Activated T-cell treated with anti-CD3 and anti-CD28 coated beads for 4 hours (primary cell): ENCODE data around the gene MUSTN1.

Source experiments
- DNase-seq: peaks from one replicate; pipeline ENCODE4 v3.0.0-alpha.2; 2020

Gene MUSTN1

DNA sequence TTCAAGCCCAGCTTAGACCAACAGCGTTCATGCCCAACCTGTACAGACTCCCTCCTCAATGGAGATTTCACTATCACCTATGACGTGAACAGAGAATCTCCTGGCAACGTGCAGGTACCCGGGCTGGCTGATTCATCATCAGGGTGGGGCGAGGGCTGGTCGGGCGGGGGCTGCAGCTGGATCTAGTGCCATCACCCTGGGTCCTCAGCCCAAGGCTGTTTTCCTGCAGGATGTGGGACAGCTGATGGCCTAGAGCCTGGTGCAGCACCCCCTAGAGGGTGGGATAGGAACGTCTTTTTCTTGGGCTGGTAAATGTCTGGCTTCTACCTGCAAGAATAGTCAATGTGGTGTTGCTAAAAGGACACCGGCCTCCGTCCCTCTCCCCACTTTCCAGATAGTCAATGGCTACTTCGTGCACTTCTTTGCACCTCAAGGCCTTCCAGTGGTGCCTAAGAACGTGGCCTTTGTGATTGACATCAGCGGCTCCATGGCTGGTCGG, 35.8 kb downstream of the MUSTN1 start:
- DNase-seq: no peak

DNA sequence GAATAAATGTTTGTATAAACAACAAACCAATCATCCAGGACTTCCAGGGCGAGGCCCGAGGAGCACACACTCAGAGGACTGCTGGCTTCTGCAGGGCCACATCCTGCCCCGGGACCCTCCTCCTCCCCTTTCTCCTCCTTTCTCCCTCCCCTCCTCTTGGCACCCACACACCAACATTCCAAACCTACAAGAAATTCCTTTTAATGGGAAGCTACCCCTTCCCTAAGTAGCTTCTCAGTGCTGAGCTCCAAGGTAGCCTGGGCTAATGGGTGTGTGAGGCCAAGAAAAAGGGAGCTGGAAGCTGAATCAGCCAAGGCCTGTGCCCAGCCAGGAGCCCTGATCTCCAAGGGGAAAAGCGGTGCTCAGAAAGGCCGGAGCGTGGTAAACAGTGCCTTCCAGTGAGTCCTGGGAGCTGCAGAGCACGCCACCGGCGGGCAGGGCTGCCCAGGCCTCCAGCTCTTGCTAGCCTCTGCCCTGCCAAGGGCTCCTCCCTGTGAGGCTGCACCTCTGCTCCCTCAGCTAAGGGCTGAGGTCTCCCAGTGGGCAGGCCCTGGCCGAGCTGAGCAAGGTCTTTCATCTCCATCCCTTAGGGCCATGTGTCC, 36.3 kb downstream of the MUSTN1 start:
- DNase-seq: no peak

DNA sequence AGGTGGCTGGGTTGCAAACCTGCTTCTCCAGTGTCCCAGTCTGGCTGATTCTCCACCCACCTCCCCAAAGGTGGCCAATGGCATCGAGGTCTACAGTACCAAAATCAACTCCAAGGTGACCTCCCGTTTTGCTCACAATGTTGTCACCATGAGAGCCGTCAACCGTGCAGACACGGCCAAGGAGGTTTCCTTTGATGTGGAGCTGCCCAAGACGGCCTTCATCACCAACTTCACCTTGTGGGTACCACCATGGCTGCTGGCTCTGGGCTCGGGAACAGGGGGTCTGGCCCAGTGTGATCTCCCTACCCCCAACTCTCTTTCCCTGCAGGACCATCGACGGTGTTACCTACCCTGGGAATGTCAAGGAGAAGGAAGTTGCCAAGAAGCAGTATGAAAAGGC, 38.4 kb downstream of the MUSTN1 start:
- DNase-seq: no peak

DNA sequence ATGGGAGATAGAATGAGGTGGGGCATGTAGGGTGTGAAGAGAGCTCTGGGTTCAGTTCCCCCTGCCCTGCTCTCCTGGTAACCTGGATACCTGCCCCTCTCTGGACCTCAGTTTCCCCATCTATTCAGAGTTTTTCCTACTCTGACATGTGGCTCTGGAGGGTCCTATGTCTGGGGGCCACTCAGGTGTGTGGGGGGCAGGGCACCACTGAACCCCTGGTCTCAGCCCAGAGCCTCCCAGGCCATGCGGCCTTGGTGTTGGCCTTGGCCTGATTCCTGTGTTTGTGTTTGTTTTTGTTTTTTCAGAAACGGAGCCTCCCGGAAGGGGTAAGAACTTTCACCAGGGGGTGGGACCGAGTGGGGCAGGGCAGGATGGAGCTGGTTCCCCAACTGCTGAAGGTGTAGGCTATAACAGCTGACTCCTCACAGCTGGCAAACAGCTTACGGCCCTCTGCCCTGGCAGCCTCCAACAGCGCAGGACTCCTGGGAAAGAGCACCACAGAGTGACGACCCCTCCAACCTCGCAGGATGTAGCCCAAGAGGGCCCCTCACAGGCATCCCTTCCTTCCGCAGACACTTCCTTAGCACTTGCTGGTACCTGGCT, 39.4 kb downstream of the MUSTN1 start:
- no peak for DNase-seq

DNA sequence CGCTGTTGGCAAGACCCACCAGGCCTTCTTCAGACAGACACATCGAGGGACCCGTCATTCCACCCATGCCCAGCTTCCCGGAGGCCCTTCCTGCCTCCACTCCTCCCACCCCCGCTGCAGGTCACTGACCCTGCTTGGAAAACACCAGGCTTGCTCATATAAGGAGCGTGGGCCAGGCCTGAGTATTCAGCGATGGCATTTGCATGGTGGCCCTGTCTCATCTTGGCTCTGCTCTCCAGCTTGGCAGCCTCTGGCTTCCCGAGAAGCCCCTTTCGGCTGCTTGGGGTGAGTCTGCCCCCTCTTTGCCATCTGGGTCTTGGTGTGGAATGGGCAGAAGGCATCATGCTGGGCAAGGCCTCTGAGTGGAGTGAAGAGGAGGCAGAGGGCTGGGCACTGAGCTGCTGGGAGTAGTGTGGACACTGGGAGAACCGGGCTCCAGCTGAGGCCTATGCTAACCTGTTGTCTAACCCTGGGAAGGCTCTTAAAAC, 40.2 kb downstream of the MUSTN1 start, which contains the start of gene ITIH3:
Gene ITIH3, plus strand, starts transcription at position 185 of the 488 bp plus-strand sequence. Its CDS starts 8 bp downstream, at position 193.
- DNase-seq: no peak

DNA sequence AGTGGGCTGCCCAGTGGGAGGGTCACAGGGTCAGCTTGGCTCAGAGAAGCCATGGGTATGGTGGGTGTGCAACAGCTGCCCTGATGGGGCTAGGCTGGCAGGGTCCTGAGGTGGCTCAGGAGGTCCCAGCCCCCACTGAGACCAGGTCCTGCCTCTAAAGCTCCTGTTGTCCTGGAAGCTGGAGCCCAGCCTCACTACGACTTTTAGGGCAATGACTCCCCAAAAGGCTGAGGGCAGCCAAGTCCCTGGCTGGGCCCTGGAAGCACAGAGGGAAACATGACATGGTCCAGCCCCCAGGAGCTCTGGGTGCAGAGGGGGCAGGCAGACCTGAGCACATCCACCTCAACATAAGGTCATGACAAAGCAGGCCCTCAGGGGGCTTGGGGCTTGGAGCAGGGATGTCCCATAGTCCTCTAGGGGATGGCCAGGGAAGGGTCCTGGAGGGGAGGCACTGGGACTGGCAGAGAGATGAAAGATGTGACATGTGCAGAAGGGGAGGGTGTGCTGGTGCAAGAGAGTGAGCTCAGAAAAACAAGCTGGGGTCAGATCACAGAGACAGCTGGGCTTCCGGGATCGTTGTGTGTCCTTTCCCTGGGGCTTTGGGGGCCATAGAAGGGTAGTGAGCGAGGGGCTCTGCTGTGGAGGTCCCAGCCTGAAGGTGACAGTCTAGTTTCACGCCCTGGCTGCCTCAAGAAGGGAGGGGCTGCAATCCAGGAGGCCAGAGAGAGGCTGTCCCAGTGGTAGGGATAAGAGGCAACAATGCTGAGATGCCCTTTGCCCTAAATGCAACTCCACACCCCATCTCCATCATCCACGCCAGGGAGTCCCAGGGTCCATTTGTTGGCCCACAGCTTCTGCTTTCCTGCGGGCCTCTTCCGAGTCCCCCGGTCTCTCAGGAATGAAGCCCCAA, 40.9 kb downstream of the MUSTN1 start:
- DNase-seq: no peak

DNA sequence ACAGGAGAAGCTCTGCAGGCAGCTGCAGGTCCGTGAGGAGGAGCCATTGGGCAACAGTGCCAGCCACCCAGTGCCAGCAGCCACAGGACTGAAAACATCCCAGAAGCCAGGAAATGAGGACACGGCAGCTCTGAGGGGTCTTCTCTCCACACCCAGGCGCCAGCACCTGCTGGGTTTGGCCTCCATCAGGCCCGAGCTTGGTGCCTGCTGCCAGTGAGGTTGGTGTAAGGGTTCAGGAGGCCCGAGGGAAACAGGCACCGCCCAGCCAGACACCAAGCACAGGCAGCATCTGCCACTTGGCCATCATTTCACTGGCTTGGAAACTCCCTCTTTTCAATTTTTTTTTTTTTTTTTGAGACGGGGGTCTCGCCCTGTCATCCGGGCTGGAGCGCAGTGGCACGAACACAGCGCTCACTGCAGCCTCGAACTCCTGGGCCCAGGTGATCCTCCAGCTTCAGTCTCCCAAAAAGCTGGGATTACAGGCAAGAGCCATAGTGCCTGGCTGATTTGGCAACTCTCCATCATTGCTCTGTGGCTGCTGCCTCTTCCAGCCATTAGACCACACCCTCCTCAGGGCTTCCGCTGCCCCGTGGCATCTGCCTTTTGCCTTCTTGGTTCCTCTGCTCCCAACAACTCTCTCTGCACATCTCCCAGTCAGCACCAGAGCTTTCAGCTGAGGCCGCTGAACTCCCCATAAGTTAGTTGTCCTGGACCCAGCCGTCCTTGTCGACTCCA, 41.7 kb downstream of the MUSTN1 start:
- DNase-seq: no peak

DNA sequence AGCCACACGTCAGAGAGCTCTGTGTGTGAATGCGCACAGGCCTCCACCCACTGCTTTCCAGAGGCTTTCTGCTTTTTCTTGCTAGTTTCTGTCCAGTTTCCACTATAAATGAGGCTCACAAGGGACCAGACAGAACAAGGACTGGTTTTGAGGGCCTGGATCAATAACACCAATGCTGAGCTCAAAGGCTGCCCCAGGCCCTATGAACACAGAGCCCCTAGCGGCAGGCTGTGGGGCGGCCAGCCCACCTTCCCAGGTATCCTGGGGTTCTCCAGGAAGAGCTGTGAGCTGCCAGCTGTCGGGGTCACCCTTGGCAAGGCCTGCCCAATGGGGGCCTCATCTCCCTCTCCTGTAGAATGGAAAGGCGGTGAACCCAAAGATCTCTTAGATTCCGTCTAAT, 42.4 kb downstream of the MUSTN1 start:
- DNase-seq: no peak

DNA sequence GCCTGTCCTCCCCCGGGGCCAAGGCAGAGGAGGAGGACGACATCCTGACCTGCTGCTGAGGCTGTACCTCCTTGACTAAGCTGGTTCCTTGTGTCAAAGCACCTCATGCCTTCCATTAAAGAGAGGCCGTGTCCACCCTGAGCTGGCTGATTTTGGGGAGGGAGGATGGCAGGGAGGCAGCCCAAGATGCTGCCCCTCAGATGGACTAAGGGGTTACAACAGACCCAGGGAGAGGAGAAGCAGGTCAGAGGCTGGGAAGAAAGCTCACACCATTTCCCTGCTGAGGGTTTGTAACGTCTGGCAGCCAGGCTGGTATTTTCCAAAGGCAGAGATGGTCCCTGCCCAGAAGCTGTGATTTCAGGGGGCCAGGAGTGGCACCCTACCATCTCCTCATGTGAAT, 42.9 kb downstream of the MUSTN1 start:
- no peak for DNase-seq

DNA sequence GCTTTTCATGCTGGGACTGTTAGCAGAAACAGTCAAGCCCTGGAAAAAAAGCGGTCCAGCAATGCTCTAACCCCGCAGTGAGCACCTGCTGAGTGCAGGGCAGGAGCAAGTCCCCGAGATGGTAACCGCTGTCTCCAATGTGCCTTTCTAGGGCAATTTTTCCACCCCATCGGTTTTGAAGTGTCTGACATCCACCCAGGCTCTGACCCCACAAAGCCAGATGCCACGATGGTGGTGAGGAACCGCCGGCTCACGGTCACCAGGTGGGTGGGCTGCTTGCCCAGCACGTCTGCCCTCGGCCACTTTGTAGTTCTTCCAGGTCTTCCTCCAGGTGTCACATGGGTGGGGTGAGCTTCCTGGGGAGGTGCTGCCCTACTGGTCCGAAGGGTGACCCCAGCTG, 43.5 kb downstream of the MUSTN1 start:
- DNase-seq: no peak

DNA sequence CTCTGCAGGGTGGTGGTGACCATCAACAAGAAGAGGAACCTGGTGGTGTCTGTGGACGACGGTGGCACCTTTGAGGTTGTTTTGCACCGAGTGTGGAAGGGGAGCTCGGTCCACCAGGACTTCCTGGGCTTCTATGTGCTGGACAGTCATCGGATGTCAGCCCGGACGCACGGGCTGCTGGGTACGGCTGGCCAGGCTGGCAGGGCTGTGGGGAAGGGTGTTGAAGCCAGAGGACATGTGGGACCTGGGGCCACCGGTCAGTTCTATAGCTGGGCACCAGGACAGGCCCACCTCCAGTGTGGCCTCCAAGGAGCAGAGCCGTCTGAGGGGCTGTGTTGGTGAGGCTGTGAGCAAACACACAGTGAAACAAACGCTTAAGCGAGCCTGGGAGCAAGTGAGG, 44.1 kb downstream of the MUSTN1 start:
- DNase-seq: no peak

DNA sequence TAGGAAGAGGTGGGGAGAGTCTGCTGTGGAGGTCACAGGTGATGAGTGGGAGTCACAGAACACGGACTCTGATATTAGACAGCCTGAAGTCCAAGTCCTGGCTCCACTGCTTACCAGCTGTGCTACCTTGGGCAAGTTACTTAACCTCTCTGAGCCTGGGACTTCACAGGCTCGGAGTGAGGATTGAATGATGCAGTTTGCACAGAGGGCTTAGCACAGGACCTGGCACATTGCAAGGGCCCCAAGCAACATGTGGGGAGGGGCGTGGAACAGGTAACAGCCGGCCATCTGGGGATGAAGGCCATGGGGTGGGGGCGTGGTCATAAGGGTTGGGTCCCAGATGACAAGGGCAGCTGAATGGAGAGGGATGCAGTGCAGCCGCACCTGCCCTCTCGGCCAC, 44.5 kb downstream of the MUSTN1 start:
- no peak for DNase-seq

DNA sequence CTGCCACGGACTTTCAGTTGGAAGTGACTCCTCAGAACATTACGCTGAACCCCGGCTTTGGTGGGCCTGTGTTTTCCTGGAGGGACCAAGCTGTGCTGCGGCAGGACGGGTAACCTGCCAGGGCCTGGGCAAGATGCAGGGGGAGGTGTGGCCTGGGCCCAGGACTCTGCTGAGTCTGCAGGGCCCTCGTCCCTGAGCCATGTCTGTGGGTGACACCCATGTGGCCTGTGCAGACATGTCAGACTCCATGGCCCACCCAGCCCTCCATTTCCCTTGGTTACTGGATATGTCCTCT, 45.1 kb downstream of the MUSTN1 start:
- DNase-seq: no peak

DNA sequence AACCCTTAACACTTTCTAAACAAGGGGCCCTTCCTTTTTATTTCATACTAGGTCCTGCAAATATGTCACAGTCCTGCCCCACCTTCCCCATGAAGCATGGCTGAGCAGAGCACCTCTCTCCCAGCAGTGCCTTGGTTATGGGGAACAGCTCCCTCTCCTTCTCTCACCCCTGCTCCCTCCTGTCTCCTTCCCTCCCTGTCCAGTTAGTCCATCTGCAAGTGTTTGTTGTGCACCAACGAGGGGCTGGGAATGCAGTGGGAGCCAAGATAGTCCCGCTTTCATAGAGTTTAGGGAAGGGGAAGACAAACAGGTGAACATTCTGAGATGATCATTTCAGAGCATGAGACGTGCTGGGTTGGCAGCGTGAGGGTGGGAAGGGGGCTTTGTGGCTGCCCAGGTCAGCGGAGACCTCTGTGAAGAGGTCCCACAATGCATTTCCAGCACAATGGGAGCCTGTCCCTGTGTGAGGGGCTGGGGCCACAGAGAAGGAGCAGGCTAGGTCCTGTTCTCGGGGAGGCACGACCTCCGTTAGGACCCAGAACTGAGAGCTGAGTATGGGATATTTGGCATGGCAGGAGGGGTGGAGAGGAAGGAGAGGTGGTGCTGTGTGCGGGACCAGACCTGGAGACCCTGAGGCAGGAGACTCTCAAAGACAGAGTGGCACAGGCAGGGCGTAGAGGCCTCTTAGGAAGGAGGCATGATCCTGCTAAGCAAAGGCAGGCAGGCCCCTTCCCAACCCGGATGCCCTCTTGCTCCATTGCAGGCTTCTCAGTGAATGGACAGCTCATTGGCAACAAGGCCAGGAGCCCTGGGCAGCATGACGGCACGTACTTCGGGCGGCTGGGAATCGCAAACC, 45.7 kb downstream of the MUSTN1 start:
- no peak for DNase-seq

DNA sequence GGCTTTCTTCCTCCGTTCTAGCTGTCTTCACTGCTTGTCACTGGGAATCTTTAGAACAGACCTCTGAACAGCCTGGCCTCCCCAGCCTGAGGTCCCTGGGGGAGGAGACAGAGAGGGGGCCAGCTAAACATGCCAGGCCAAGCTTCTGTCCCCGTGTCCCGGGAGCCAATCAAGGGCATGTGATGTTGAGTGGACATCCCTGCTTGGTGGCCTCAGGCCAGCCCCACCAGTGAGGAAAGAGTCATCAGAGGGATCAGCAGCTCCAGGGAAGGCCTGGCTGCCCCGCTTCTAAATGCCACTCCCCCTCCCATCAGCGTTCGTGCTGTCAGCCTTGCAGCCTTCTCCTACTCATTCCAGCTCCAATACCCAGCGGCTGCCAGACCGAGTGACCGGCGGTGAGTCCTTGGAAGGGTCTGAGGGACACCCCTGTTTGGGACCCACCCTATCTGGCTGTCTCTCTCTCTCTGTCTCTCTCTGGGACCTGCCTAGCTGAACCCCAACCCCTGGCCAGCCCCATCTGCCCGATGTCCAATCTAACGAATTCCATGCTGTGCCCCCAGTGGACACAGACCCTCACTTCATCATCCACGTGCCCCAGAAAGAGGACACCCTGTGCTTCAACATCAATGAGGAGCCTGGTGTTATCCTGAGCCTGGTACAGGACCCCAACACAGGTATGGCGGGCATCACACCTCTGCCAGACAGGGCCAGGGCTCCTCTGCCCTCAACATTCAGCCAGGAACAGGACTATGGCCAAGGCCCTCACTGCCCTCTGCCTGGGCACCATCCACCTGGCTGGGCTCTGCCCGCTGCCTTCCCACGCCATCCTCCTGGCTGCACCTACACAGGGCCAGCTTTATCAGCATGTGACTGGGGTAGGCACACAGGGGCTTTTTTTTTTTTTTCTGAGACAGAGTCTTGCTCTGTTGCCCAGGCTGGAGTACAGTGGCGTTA, 46.9 kb downstream of the MUSTN1 start:
- DNase-seq: no peak

DNA sequence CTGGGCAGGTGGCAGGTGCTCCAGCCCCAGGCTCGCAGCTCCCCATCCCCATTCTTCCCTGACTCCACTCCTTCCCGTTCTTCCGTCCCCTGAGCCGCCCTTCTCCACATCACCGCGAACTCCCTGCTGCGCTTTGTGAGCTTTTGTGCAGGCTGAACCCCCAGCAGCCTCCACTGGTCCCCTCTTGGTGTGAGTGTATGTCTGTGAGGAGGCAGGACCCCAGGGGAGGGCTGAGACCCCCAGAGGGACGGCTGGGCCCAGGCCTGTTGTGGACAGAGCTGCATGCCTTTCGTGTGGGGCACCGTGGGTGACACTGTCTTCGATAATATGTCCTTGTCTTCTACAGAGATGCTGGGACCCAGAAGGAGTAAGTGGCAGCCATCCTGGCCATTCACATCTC, 47.6 kb downstream of the MUSTN1 start:
- DNase-seq: no peak

DNA sequence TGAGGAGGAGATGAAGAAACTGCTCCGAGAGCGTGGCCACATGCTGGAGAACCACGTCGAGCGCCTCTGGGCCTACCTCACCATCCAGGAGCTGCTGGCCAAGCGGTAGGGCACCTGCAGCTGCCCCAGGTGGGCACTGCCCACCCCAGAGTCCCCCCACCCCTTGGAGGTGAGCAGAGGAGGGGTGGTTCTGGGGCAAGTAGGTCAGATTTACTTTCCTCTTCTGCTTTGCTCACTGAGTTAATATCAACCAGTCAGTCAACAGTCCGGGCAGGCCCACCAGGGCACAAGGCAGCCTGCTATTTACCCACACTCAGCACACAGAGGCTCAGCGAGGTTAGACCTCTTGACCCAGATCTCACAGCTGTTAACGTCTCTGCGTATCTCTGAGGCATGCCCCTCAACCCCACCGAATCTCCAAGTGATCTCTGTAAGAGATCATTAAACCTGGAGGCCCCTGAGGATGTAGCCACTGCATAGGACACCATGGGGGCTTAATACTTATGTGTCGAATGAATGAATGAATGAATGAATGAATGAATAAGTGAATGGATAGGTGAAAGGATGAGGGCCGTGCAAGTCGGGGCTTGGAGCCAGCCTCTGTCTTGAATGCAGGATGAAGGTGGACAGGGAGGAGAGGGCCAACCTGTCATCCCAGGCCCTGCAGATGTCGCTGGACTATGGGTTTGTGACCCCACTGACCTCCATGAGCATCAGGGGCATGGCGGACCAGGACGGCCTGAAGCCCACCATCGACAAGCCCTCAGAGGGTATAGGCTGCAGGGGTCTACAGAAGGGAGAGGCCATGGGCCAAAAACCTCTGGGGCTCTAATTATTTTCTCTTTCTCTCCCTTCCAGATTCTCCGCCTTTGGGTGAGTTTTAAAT, 48.2 kb downstream of the MUSTN1 start:
- no peak for DNase-seq

DNA sequence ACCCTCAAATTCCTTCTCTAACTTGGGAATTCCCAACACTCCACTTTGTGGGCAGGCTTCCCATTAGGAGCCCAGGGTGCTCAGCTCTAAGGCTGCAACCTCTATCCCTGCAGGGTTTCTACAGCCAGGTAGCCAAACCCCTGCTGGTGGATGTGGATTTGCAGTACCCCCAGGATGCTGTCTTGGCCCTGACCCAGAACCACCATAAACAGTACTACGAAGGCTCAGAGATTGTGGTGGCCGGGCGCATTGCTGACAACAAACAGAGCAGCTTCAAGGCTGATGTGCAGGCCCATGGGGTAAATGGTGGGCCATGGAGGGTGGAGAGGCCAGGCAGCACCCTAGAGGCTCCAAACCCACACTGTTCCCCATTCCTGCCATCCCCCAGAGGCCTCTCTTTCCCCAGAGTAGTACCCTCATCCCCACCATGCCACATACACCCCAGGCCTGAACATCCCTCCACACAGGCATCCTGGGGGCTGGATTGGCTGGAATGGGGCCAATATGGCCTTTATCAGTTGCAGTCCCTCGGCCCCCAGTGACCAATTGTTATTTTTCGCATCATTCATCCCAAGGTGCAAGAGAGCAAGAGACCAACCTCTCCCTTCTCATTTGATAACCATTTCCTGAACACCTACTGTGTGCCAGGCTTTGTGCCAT, 49.8 kb downstream of the MUSTN1 start:
- no peak for DNase-seq

DNA sequence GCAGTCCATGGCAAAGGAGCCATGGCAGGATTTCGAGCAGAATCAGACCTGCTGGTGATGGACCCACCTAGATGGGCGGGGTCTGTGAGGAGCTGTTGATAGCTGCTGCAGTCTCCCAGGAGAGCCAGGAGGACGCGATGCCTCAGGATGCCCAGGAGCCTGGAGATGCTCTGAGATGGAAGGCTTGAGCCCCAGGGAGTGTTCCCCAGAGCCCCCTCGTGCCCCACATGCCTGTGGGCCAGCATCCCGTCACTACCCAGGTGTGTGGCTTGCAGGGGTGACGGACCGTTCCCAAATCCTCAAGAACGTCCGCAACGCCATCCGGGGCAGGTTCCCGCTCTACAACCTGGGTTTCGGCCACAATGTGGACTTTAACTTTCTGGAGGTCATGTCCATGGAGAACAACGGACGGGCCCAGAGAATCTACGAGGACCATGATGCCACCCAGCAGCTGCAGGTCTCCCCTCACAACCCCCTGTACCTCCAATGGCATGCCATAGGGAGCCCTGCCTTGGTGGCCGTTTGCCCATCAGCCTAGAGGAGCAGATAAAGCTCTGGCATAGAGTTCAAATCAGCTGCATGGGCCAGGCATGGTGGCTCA, 50.7 kb downstream of the MUSTN1 start:
- DNase-seq: no peak
